ENCODE data around the gene SLCO4A1.

- TF ChIP-seq CTCF (conservative IDR thresholded peaks at IDR 0.05; ENCODE audit: low read depth, low read length) (no peak), EZH2 (IDR thresholded peaks at IDR 0.05; ENCODE audit: borderline replicate concordance, low read depth, low read length, poor library complexity, severe bottlenecking) (no peak)
These were observed 38.2 kb upstream of the SLCO4A1 start for GRCh38 chr20:62603907-62604785.
